Measurements from ENCODE around the gene FARP2.
A peak's percentile ranks its signal among the peaks of the same experiment; 100 is the strongest.

Gene FARP2

DNA sequence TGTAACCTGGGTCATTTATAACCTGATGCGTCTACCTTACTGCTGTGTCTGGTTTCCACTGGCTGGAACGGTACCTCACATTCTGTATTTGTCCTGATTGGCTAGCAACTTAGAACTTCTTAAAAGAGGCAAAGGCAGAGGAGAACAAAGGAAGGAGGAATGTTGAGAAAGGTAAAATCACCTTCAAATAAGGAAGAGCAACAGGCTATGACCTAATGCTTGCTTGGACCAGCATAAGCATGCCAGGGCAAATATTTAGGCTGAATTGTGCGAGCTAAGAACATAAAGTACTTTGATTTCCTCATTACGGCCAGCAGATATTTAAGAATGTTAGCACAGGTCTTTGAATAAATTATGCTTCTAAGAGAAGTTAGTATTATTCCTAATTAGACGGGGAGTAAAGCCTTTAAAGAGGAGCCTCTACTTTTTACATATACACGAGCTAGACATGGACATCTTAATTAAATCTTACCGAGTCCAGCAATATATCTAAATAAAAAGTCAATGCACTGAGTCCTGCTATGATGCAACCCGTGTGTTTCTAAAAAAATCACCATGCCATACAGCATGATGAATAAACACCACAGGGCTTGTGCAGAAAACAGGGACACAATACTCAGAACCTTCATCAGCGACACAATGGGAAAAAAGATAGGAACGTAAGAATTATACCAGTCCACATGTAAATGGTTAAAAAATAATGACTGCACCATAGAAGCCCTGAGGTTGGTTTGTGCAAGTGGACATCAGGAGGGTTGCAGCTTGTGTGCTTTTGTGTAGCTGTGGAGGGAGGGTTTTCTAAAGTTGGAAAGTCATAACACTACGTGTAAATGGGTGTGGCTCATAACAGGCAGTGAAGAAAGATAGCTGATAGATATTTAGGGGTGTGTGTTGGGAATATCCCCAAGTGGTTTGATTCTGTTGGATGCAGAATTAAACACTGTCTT is 26.1 kb upstream of the FARP2 start:
- DNase-seq = no peak

DNA sequence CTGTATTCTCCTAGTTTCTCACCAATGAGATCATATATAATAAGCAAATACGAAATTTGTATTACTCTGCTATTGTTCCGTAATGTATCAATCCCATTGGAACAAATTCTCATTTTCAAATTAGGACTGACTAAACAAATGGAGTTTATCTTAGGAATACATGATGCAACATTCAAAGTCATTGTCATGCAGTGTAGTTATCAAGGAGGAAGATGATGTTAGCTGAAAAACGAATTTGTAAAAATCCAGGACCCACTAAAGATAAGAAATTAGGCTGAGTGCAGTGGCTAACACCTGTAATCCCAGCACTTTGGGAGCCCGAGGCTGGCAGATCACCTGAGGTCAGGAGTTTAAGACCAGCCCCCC is 25.5 kb upstream of the FARP2 start:
- no peak for DNase-seq

DNA sequence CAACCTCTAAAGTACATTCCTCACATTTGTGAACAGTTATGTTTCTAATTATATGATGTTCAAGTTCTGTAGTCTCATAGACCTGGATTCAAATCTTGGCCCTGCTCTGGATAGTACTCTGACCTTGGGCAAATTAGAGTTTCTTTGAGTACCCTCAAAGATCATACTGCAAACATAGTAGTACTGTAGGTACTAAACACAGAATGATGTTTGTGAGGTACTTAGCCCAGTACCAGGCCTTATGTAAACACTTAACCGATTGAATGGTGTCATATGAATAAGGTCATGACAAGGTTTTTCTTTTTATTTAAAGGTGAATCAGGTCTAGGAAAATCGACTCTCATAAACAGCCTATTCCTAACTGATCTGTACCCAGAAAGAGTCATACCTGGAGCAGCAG is 21.3 kb upstream of the FARP2 start:
- no peak for DNase-seq

DNA sequence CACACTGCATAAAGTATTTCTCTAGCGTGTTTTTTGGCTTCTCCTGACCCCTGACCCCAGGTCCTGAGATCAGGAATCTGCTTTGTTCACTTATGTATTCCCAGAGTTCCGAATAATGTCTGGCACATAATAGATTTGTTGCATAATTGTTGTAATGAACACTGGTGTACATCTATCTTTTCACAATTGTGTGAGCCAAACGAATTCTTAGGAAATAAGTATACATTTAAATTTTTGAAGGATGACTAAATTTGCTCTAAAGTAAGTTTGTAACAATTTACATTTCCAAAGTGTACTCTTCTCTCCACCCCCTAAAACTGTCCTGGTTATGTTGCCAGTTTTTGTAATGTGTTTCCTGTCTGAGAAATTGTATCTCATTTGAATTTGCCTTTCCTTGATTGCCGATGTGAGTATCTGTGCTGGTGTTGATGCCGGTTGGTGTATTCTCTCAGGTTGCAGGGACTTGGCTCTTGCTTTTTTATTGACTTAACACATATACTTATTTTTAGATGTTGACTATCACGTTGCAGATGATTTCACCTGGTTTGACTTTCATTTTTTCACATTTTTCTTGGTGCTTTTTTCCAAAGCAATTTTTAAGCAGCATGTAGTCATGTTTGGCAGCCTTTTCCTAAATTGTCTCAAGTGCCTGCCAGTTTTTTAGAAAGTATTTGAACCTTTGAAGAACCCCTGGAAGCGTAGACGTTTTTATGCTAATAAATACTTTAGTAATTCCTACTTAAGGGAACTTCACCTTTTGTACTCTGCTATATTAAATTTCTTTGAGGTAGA is 16.1 kb upstream of the FARP2 start:
- DNase-seq = no peak

DNA sequence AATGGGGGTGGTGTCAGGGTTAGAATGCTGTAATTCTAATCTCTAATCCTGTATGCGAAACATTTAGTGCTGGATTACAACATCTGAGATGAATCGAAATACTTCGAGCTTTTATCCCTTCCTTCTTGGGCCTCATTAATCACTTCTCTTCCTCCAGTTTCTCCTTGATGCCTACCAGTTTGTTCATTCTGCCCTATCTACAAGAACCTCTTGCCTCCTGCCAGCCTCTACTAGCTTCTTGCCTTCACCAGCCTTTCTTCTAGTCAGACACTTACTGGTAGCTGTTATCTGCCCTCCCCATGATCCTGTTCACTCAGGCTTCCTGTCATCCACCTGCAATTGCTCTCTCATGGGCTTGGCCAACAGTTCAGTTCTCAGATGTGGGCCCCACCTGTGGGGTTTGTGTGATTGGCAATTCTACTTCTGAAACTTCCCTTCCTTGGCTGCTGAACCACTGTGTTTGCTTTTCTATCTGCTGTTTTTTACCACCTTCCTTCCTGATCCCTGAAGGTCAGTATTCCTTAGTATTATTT is 15.4 kb upstream of the FARP2 start:
- no peak for DNase-seq

DNA sequence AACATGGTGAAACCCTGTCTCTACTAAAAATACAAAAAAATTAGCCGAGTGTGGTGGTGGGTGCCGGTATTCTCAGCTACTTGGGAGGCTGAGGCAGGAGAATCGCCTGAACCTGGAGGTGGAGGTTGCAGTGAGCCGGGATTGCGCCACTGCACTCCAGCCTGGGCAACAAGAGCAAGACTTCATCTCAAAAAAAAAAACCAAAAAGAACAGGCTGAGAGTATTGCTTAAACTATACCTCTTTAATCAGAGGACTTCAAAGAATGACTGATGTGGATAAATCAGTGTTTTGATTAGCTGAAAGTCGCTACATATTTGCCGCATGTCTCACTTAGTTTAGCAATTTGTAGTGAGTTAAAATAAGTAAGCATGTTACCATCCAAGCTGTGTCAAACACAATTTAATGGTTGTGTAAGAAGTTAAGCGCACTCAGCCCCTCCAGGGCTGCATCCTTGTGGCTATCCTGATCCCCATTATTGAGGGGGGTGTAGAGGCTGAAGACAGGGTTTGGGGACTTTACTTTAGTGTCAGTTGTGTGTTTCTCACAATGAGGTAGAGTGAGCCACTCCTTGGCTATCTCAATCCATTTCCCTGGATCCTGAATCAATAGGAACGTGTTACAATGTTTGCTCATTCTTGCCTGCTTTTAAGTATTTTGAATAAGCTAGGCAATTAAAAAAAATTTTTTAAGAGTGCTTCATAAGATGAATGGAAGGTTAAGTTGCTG is 11.0 kb upstream of the FARP2 start:
- DNase-seq = no peak

DNA sequence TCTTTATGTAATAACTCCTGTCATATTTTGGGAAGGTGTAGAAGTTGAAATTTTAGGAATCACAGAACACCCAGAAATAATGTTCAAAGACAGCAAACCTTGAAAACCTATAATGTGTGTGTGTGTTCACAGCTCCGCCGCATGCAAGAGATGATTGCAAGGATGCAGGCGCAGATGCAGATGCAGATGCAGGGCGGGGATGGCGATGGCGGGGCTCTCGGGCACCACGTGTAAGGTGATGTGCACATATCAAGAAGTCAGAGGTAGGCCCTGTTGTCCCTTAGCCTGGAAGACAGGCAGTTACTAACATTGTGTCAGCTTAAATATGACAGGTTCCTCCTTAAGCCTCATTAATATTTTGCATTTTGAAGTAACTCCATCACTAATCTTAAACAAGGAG is 6.1 kb upstream of the FARP2 start:
- no peak for DNase-seq

DNA sequence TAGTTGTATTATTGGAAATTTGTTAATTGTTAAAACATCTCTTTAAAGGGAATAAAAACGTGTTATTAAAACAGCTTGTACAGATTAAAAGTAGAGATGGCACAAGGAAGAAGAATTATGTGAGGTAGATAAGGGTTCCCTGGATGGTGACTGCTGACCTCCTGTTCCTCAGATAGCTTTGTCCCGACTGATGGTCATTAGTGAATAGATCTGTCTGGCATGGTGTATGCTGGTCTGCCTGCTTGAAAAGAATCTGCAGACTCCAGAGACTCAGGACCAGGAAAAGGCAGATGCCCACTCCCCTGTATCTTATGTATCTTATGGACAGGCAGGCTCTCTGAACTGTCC is 5.6 kb upstream of the FARP2 start:
- DNase-seq = no peak

DNA sequence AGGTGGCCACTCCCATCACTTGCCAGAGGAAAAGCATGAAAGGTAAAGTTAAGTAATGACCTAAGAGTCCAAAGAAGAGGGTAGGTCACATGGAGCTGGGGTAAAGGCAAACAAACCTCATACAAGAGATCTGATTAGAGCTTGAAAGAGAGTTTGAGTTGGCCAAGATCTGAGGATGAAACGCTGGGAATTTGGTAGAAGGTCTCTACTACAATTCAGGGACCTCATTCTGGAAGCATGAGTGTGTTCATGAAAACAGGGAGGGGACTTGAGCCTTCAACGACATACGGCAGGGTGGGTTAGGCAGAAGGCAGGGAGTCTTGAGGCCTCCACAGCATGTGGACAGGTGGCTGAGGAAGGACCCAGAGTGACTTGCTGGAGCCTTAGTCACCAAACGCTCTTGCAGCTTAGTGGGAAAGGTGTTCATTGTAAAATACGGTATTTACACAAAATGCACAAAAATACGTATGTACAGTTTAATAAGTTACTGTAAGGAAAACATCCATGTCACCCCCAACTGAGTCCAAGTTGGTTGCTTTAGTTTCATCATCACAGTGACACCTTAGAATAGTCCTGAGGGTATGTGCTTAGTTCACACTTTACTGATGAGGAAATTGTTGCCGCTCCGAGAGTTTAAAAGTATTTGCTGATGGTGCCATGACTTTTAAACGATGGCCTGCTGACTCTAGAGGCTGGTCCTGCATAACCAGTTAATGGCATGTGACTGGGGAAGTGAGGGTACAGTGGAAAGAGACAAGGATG is 5.0 kb upstream of the FARP2 start:
- no peak for DNase-seq

DNA sequence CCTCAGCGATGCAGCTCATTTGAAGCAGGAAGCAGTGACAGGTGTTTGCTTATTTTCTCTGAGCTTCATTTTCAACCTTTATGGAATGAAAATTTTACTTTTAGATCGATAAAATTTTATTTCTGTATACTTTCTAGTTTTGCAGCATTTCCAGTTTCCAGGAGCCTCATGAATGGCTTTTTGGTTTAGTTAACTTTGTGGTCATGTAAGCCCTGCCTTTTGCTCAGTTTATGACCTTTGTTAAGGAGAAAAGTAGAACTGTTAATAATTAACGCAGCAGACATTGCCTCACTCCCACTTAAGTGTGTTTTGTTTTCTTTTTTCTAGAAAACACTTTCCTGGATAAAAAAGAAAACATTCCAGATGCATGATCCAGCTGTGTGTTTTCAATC is 4.4 kb upstream of the FARP2 start:
- no peak for DNase-seq

DNA sequence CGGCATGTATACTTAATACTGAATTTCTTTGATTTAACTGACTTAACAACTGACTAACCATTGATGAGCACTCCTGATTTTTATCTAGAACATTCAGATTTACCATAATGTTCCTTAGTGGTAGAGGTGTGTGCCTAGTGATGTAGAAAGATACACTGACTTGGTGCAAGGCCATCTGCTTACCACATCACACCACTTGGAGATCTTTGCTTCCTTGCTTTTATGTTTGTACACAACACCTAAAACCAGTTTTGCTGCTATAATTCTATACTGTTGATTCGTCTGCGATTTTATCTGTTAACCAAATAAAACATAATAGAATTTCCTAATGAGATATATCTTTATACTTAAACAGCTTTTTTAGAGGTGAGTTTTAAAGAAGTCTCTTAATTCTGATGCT is 3.9 kb upstream of the FARP2 start:
- DNase-seq = no peak

DNA sequence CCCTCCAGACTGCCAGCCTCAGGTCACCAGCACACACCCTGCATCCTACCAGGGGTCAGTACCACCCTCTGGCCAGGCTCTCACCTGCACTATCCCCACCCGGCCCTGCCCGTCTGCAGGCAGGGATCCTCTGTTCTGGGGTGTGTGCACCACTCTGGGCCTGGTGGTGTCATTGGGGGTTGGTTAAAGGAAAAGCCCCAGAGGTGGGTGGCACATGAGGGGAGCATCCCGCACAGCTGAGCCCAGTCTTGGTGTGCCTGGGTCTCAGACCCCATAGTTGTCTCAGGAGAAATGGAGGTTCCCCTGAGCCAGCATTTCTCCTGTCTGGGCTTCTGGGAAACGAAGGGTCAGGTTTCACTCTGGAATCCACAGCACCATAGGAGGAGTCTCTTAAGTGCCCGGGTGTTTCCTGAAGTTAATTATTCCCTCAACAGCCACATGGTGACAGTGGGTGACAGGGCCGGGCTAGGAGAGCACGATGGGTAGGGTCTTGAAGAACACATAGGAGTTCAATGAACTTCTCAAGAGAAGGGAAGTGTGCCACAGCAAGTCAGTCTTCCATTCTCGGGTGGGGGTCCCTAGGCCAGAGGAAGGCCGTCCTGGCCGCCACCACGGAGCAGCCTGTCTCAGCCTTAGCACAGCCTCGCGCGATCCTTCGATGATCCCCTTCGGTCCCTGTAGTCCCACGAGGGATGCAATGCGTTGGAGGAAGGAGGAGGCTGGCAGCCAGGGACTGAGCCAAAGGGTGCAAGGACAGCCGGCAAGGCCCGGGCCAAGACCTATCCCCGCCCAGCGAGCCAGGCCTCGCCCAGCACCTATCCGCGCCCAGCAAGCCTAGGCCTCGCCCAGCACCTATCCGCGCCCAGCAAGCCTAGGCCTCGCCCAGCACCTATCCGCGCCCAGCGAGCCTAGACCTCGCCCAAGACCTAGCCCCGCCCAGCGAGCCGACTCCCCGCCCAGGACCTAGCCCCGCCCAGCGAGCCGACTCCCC is 1.1 kb upstream of the FARP2 start:
- DNase-seq = peak; percentile 57

DNA sequence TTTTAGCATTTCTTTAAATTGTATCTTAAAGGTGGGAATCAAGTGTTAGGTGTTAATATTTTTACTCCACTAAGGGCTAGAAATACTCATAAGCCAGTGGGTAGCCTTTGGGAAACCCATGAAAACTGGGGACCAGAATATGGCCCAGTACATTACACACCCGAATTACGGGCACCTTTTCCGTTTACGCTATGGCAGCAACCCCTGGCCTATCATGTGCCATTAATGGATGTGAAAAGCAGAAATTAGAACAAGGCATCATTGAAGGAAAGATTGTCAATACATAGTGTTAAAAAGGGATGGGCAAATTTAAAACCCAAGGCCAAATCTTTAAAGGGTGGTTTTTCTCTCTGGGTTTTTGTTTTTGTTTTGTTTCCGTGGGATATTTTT is 781 bp downstream of the FARP2 start:
- DNase-seq = no peak

DNA sequence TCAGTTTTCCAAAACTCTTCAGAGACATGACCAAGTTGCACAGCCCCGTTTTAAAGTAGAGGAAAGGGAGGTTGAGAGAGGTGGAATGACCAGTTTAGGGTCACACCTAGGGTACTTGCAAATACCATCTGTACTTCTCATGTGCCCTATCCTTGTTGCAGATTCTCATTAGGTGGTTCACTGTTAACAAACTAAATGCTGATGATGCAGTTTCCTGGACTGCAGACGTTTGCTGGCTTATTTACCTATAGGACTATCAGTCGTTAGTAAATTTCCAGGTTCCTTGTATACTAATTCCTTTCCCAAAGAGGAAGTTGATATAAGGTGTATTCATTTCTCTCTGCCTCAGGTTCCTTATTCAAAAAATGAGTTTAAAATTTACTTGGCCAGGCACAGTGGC is 1.4 kb downstream of the FARP2 start:
- DNase-seq = no peak

DNA sequence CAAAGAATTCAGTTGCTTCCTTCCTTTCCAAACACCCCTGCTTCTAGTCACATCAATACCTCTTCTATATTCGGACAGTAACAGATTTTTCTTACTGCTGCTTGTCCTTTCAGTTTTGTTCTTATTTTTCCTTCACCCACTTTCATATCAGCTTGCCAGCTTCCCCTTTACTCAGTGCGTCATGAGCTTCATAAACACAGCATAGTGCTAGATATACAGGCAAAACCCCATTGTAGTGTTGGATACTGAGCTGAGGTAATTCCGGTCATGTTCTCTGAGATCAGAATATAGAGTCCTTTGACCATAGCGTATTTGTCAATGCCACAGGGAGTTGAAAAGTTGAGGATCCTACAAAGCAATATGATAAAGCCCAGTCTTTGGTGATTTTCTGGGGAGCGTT is 2.4 kb downstream of the FARP2 start:
- no peak for DNase-seq

DNA sequence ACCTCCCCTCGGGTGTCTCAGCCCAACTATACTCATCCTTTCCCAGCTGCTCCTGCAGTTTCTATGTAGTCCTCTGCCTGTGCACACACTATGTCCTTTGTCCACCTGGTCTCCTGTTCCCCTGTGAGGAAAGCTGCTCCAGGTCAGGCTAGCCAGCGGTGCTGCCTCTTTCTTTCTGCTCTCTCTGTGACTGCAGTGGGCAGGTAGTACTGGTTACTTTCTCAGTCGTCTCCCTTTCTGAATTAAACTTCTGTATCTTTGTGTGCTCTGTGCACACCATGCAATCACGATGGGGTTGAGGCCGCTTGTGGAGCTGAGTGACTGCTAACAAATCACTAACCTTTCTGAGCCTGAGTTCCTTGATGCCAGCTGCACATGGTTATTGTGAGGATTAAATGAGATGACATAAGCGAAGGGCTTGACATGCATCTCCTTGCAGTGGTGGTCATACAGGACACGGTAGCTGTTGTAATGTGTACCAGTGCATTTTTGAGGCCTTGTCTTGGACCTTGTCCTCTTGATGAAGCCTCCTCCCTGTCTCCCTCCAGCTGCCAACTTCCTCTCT is 3.5 kb downstream of the FARP2 start:
- DNase-seq = no peak

DNA sequence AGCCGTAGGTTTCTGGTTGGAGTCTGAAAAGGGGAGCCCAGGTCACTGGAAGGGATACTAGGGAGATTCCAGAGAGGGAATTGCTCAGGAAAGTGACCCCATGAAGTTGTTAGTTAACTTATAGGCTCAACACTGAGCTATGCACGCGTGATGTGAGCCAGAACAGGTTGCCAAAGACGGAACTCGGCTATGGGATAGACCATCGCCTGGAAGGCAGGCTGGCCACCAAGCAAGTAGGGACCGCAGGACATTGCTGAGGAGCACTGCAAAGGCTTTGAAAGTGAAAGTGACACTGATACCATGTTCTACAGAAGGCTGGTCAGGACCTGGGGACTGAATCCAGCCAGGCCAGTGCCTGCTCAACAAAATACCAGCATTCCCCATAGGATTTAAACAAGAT is 7.3 kb downstream of the FARP2 start:
- no peak for DNase-seq

DNA sequence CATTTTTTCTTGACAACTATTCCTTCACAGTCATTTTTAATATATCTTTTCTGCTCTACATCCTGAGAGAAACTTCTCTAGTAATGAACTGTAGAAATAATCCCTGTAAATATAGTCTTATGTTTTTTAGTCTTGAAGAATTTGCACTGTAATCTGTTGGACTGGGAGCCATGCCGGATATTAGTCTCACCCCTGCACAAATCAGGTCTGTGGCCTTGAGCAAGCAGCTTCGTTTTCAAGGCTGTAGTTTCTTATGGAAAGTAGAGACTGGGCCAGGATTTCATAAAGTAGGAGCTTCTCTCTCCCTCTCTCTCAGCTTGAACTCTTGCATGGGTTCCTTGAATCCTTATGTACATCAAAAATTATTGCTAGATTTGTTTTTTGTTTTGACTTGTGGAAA is 8.7 kb downstream of the FARP2 start:
- DNase-seq = no peak

DNA sequence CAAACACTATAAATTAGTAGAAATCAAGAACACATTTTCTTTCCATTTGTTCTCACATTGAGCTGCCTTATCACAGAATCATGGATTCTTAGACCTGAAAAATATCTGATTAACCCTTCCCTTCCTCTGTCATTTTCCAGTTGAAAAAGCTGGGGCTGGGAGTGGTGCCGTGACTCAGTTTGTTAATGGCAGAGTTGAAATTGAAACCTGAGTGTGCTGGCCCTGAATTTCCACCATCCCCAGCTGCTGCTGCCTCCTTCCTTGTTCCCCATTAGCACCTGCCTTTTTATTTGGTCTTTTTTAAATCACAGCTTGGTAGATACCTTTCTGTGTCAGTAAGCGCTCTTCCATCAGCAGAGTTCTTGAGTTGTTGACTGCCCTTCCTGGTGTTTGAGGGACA is 10.6 kb downstream of the FARP2 start:
- no peak for DNase-seq

DNA sequence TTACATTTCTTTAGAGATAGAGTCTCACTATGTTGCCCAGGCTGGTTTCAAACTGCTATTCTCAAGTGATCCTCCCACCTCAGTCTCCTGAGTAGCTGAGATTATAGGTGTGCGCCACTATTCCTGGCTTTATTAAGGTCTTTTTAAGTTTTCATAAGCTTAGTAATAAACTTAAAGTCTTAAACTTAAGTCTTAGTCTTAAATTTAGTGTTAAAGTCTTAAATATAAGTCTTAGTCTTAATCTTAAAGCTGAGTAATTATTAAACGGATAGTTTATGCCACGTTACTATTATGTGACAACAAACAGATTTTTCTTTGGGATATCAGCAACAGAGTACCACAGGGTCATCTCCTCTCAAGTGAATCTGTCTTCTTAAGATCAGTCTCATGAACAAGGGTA is 12.6 kb downstream of the FARP2 start:
- no peak for DNase-seq

DNA sequence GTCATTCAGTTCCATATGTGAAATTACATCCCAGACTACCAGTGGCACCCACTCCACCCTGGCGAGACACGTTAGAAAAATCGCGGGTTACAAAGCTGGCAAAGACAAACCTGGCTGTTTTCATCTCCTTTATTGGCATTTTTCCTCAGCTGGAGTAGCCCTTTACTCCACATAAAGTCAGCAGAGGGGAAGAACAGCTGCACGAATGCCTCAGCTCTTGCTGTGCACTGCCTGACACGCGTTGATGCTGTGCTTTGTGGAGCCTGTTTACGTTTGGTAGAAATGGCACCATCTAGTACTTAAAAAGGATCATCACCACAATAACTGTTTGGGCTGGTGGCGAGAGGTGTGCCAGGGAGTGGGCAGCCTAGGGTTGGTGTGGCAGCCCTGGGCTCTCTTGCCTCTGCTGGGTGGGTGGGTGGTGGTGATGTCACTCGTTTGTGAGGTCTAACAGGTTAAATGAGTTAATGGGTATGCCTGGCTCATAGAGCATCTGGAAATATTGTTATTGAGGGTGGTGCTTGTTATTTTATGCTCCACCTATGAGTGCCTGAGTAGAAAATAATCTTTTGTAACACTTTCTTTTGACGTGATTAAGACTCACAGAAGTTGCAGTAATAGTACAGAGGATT is 16.4 kb downstream of the FARP2 start:
- DNase-seq = no peak

Data from left hindlimb (tissue), 1 donor.